ENCODE measurements around the gene FGFR3. TPM values are rescaled to one million over a fixed set of nuclear protein-coding genes. Genes with fewer than 3 reads are reported as not detected.

The FGFR3 gene
- polyA plus RNA-seq, 1 experiment: 0.06 TPM

DNA sequence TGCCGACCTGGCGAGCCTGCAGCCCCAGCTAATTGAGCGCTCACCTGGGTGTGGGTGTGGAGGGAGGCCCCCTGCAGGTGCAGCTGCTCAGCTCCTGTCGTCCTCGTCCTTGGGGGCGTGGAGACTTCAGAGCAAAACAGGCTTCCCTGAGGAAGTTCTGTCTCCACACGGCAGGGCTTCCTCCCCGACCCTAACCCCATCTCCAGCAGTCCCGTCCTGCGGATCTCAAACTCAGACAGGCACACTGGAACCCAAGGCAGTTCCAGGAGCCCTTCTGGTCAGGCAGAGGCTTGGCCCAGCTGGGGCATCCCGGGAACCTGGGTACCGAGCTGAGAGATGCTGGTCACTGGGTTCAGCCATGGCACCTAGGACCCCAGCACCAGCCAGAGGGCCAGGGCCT is 47.4 kb upstream of the FGFR3 start:
- Histone ChIP-seq H3K27ac (ENCODE audit: low read depth, low read length) (no peak overlapping the region), H3K4me3 (ENCODE audit: low read depth, low read length) (no peak overlapping the region), H3K27me3 (ENCODE audit: control insufficient read depth, insufficient read depth, low read length) (no peaks in the 10 kb centered on the region), H3K9me3 (ENCODE audit: control insufficient read depth, insufficient read depth, low read length) (no peaks in the 10 kb centered on the region; the same call in 1 of the 2 replicates)
- TF ChIP-seq CTCF (IDR thresholded peaks at IDR 0.05; ENCODE audit: low read depth, low read length): no peak
- CTCF ChIA-PET: interaction anchor here (0.6 to 2.6 kb wide), 9 partner anchors 10 to 727 kb away, joined by 3 to 29 read pairs (median 8); no protein-coding TSS in a partner anchor
- DNase-seq (ENCODE audit: low read depth, low spot score): no peak
- POLR2A ChIA-PET: no interaction called here

DNA sequence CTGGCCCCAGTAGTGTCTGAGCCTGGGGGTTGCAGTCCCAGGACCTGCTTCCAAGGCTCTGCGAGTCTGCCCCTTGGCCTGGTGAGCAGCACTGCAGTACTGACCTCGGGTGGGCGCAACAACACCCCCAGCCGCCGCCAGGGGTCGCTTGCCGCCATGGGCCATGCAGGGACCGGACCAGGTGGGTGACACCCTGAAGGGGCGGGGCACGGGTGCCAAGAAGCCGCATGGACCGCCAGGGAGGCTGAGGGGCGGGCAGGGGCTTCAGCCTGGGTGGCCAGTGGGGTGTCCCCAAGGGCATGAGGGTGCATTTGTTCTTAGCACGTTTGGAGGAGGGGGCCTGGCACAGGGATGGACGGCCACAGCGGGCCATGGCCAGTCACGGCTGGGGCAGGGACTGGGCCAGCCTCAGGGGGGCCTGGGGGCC is 46.8 kb upstream of the FGFR3 start:
- Histone ChIP-seq H3K27ac (ENCODE audit: low read depth, low read length) (no peak overlapping the region), H3K9me3 (ENCODE audit: control insufficient read depth, insufficient read depth, low read length) (no peaks in the 10 kb centered on the region; the same call in 1 of the 2 replicates), H3K4me3 (ENCODE audit: low read depth, low read length) (no peak overlapping the region), H3K27me3 (ENCODE audit: control insufficient read depth, insufficient read depth, low read length) (no peaks in the 10 kb centered on the region)
- ChIA-PET CTCF (interaction anchor here (1.2 to 3.1 kb wide), 6 partner anchors 63 to 182 kb away, joined by 4 to 33 read pairs (median 24); no protein-coding TSS in a partner anchor), POLR2A (no interaction called here)
- no peak for DNase-seq (ENCODE audit: low read depth, low spot score)
- TF ChIP-seq CTCF (IDR thresholded peaks at IDR 0.05; ENCODE audit: low read depth, low read length): peak; percentile 86

DNA sequence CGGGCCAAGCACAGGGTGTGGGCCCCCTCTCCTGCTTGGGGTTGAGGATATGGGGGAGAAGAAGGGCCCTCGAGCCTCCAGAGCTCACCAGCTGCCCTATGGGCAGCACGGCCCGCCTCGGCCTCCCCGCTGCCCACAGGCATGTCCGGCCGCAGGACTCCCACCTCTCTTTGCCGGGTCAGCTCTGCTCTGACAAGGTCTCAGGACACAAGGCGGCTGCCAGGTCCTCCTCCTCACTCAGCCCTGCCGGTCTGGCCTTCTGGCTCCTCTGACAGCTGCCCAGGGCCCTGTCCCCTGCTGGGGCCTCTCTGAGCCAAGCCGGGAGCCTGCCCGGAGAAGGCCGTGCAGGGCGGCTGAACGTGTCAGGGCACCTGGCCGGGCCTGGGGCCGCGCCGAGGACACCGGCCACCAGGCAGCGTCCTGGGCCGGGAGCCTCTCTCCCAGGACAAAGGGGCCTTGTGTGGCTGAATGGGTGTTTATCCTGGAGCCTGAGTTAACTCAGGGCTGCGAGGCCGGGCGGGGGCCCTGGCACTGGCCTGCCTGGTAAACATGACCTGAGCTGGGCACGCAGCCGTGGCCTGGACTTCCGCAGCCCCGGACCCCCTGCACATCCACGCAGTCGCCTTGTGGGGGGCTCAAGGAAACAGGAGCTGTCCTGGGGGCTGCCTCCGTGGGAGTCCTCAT is 46.0 kb upstream of the FGFR3 start:
- TF ChIP-seq CTCF (IDR thresholded peaks at IDR 0.05; ENCODE audit: low read depth, low read length): no peak
- no peaks in the 10 kb centered on the region; the same call in 1 of the 2 replicates for H3K9me3 ChIP-seq (ENCODE audit: control insufficient read depth, insufficient read depth, low read length)
- H3K27me3 ChIP-seq (ENCODE audit: control insufficient read depth, insufficient read depth, low read length): no peaks in the 10 kb centered on the region
- CTCF ChIA-PET: interaction anchor here (0.5 to 3.1 kb wide), 13 partner anchors 11 to 212 kb away, joined by 3 to 33 read pairs (median 5); no protein-coding TSS in a partner anchor
- no peak overlapping the region for H3K4me3 ChIP-seq (ENCODE audit: low read depth, low read length)
- POLR2A ChIA-PET: no interaction called here
- DNase-seq (ENCODE audit: low read depth, low spot score): no peak
- H3K27ac ChIP-seq (ENCODE audit: low read depth, low read length): no peak overlapping the region

DNA sequence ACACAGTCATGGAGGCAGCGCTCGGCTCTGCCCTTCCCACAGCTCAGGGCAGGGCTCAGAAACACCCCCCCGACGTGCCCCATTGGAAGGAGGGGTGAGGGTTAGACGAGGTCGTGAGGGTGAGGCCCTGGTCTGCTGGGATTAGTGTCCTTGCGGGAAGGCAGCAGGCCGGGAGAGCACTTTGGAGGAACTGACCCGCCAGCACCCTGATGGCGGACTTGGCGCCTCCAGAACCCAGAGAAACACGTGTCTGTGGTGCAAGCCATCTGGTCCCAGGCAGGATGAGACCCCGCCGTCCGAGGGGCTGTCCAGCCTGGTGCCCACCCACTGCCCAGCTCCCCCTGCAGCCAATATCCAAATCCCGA is 45.5 kb upstream of the FGFR3 start:
- no peak for DNase-seq (ENCODE audit: low read depth, low spot score)
- TF ChIP-seq CTCF (IDR thresholded peaks at IDR 0.05; ENCODE audit: low read depth, low read length): no peak
- ChIA-PET CTCF (interaction anchor here (0.6 to 3.1 kb wide), 14 partner anchors 11 to 211 kb away, joined by 3 to 33 read pairs (median 6); no protein-coding TSS in a partner anchor), POLR2A (no interaction called here)
- Histone ChIP-seq H3K27me3 (ENCODE audit: control insufficient read depth, insufficient read depth, low read length) (no peaks in the 10 kb centered on the region), H3K4me3 (ENCODE audit: low read depth, low read length) (no peak overlapping the region), H3K9me3 (ENCODE audit: control insufficient read depth, insufficient read depth, low read length) (no peaks in the 10 kb centered on the region; the same call in 1 of the 2 replicates), H3K27ac (ENCODE audit: low read depth, low read length) (no peak overlapping the region)

GRCh38 chr4:1748465-1748995 is 44.6 kb upstream of the FGFR3 start:
- Histone ChIP-seq H3K4me3 (ENCODE audit: low read depth, low read length) (no peak overlapping the region; the same call in 1 of the 2 replicates), H3K9me3 (ENCODE audit: control insufficient read depth, insufficient read depth, low read length) (no peaks in the 10 kb centered on the region; the same call in 1 of the 2 replicates), H3K27ac (ENCODE audit: low read depth, low read length) (no peak overlapping the region), H3K27me3 (ENCODE audit: control insufficient read depth, insufficient read depth, low read length) (no peaks in the 10 kb centered on the region)
- ChIA-PET CTCF (interaction anchor here (0.5 to 3.1 kb wide), 19 partner anchors 12 to 210 kb away, joined by 3 to 33 read pairs (median 4); no protein-coding TSS in a partner anchor), POLR2A (interaction anchor here (0.8 kb wide), 1 partner anchor 94 kb away, joined by 3 read pairs; no protein-coding TSS in a partner anchor)
- peak; percentile 73 for TF ChIP-seq CTCF (IDR thresholded peaks at IDR 0.05; ENCODE audit: low read depth, low read length)
- no peak for DNase-seq (ENCODE audit: low read depth, low spot score)

Measured in AG04450 (cell line).